ENCODE data around the gene ADAMTS6. TPM values are rescaled to one million over a fixed set of nuclear protein-coding genes. Genes with fewer than 3 reads are reported as not detected.
"Not testable (repeated sequence)": the region's sequence is repeated elsewhere in the genome, so short reads cannot be mapped to it uniquely, and the experiment has no call there.

The ADAMTS6 gene
- total and polyA plus RNA-seq, 2 experiments from 2014 or later, result 0.78 to 2.0 TPM

GRCh38 chr5:65184780-65185179 is 296.9 kb downstream of the ADAMTS6 start:
- H3F3A ChIP-seq (replicated peaks; ENCODE audit: low read depth), result no peaks in the 10 kb centered on the region
- DNase-seq (ENCODE audit: low spot score) (peak; percentile 53), ATAC-seq (peak; percentile 83)
- Mint-ChIP-seq H3K27me3 (ENCODE audit: insufficient read depth, low read depth, poor library complexity) (no peaks in the 10 kb centered on the region), H3K36me3 (ENCODE audit: low read depth) (no peaks in the 10 kb centered on the region), H3K27ac (no peak overlapping the region; the same call in 1 of the 2 replicates), H3K4me3 (no peak overlapping the region), H3K4me1 (peaks cover 11% of the 10 kb centered on the region; the same call in 2 of the 3 replicates), H3K9me3 (no peaks in the 10 kb centered on the region)
- H4K20me1 ChIP-seq (replicated peaks; ENCODE audit: insufficient read depth), result no peaks in the 10 kb centered on the region
- no peaks in the 10 kb centered on the region for H3K36me3 ChIP-seq (ENCODE audit: insufficient read depth)
- H3K79me2 ChIP-seq (replicated peaks; ENCODE audit: insufficient read depth), result no peaks in the 10 kb centered on the region
- no peaks in the 10 kb centered on the region for H3K27me3 ChIP-seq (ENCODE audit: insufficient read depth)
- no peak overlapping the region; the same call in 1 of the 2 replicates for H3K4me2 ChIP-seq
- TF ChIP-seq EZH2 (IDR thresholded peaks at IDR 0.05; ENCODE audit: low read depth, unreplicated experiment) (no peak), ZNF462 (CRISPR knock-in tag; IDR thresholded peaks at IDR 0.05) (no peak), POLR2AphosphoS5 (IDR thresholded peaks at IDR 0.05; ENCODE audit: low read depth) (no peak), STAT1 (IDR thresholded peaks at IDR 0.05; ENCODE audit: unreplicated experiment) (no peak), NANOG (IDR thresholded peaks at IDR 0.05; ENCODE audit: borderline replicate concordance) (no peak), ZNF331 (CRISPR knock-in tag; IDR thresholded peaks at IDR 0.05; ENCODE audit: low read depth) (no peak), EZH2phosphoT487 (IDR thresholded peaks at IDR 0.05; ENCODE audit: unreplicated experiment) (no peak)
- peaks cover 7% of the 10 kb centered on the region; the same call in 1 of the 2 replicates for H3K4me1 ChIP-seq (ENCODE audit: insufficient read depth)
- no peaks in the 10 kb centered on the region for H3K9me2 ChIP-seq (ENCODE audit: insufficient read depth)
- H3K27ac ChIP-seq (ENCODE audit: low read depth), result no peak overlapping the region
- H2AFZ ChIP-seq, result peak overlapping the region; percentile 2; the same call in 1 of the 2 replicates
- H3K4me3 ChIP-seq, result no peak overlapping the region

GRCh38 chr5:65174231-65174630 is 307.5 kb downstream of the ADAMTS6 start:
- not testable (repeated sequence) for H3K27ac Mint-ChIP-seq; H3K4me1 Mint-ChIP-seq; ATAC-seq; H3K9me3 Mint-ChIP-seq; H3K27me3 ChIP-seq (ENCODE audit: insufficient read depth); DNase-seq (ENCODE audit: low spot score); H3K27me3 Mint-ChIP-seq (ENCODE audit: insufficient read depth, low read depth, poor library complexity); H3K27ac ChIP-seq (ENCODE audit: low read depth); H4K20me1 ChIP-seq (replicated peaks; ENCODE audit: insufficient read depth); H3F3A ChIP-seq (replicated peaks; ENCODE audit: low read depth); H3K4me1 ChIP-seq (ENCODE audit: insufficient read depth); H3K36me3 ChIP-seq (ENCODE audit: insufficient read depth); H2AFZ ChIP-seq; H3K9me2 ChIP-seq (ENCODE audit: insufficient read depth); H3K4me3 Mint-ChIP-seq; H3K4me3 ChIP-seq; H3K79me2 ChIP-seq (replicated peaks; ENCODE audit: insufficient read depth); H3K4me2 ChIP-seq
- H3K36me3 Mint-ChIP-seq (ENCODE audit: low read depth), result peaks cover 12% of the 10 kb centered on the region; the same call in 2 of the 3 replicates

Measured in GM23338 (cell line).